HG03520 (cell line): ENCODE data around the gene MED27.

Experiments used
- ATAC-seq: cut with Tn5 transposase; IDR thresholded peaks from one replicate; pipeline ENCODE4 v1.9.1; 2021; ENCODE audit warnings: mild to moderate bottlenecking, moderate library complexity; ENCODE audit not compliant: unreplicated experiment

The MED27 gene

DNA sequence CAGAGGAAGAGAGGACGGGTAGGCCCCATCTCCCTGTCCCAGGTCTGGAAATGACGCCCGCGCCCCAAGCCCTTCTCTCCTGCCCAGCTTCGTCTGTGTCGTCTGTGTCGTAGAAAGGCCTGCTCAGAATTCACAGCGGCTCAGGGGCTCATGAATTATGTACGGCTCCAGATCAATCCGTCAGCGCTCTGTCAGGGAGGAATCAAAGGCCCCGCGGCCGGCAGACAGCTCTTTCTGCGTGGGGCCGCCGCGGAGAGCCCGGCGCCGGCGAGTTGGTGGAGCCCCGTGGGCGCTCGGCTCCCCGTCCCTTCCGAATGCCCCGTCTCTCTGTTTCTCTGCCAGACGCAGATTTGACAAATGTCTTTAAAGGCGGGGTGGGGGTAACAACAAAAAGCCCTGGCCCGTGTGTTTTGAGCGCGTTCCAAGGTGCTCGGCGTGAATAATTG is 255.9 kb downstream of the MED27 start:
- ATAC-seq = no peak

DNA sequence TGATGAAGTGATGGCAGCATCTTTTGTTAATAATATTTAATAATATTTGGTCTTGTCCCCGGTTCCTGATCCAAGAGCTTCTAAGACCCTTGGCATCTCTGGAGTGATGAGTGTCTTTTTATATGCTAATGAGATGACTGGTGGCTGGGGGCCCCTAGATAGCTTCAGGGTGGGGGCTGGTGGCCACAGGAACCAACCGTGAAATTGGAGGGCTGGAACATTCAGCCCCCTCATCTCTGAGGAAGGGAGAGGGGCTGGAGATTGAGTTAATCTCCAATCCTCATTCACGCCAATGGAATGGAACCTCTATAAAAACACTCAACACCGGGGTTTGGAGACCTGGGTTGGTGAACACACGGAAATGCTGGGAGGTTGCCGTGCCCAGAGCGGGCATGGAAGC is 261.6 kb downstream of the MED27 start:
- ATAC-seq = no peak

DNA sequence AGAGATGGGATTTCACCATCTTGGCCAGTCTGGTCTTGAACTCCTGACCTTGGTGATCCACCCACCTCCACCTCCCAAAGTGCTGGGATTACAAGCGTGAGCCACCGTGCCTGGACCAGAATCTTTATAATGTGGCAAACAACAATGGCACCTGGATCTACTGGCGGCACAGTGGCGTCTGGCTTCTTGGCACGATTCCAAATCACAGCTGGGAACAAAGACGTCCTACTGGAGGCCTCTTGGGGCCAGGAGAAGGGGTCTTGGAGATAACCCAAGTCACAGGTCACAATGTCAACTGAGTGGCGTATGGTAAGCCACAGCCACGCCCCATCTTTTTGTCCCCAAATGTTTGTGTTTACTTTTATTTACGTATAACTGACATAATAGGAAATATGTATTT is 262.0 kb downstream of the MED27 start:
- ATAC-seq = no peak

DNA sequence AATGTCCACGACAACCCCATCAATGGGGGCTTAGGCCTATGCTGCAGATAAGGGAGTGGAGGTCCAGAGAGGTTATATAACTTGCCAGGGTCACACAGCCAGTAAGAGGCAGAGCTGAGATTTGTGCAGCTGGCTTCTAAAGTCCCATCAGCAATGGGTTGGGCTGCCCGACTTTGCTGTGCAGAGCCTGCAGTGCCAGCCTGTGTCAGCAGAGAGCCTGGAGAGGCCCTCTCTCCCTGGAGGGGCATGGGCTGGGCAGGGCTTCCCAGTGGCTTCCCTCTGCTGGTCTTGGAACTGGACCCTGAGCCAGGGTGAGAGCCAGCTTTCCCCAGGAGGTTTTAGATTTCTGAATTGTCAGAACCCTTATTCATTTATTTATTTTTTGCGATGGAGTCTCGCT is 262.6 kb downstream of the MED27 start:
- no peak for ATAC-seq

DNA sequence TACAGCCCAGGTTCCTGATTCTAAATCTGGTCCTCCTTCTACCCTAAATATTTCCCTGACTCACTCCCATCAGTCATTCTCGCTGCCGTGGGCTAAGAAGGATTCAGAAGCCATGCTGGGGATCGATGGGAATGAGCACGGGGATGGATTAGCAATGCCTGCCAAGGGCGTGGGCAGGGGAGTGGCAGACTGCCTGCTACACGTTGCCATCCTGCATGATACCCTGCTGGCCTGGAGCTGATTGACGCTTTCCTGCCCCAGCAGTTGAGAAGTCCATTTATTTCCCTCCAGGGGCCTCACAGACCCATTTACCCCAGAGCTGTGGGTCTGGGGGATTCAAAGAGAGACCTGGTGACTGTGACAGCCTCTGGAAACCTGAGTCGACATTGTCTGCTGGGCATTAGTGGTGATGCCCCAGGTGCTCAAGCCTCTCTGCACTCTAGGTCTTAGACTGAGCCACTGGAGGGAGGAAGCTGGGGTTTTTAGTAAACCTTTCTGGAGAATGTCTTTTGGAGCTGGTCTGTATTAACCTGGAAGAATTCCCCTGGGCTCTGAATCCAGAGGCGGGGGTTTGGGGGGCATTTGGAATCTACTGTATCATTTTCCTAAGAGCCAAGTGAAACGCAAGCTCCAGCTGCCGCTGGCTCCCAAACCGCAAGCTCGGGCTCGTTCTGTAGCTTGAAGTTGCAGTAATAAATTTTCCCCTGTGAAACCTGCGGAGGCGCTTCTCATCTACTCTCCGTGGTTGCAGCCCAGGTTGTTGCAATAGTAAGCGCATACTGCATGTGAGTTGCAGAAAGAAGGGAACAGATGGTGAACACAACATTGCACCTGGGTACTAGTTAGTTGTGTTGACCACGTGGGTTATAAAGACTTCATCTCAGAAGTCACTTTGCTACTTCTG is 263.4 kb downstream of the MED27 start:
- no peak for ATAC-seq

DNA sequence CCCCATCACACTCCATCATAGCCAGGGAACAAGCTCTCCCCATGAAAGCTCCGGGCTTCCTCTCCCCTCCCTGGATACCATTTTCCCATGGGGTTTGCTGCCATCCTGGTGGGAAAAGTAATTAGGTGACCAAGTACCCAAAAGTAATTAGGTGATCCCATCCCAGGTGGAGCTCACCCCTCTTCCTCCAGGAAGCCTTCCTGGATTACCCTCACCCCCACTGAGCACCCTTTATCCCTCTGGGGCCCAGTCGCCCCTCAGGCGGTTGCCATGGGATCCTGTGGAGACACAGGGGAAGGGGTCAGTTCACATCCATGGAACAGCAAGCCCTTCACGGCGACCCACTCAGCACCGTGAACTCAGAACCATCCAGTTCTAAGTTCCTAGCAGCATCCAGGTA is 265.0 kb downstream of the MED27 start:
- ATAC-seq = no peak

DNA sequence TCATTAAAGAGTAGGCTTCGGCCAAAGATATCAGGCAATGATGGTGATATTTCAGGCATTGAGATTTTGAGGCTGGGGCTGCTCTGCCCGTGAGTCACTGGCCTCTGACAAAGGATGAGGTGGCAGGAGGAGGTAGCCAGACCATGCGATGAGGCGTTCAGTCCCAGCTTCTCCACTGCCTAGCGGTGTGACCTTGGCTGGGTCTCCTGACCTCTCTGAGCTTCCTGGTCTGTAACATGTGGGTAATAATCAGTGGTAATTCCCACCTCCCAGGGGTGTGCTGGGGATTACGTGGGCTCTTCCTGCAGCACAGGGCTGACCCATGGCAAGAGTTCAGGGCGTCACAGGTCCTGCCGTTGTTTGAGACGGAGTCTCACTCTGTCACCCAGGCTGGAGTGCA is 266.6 kb downstream of the MED27 start:
- no peak for ATAC-seq

DNA sequence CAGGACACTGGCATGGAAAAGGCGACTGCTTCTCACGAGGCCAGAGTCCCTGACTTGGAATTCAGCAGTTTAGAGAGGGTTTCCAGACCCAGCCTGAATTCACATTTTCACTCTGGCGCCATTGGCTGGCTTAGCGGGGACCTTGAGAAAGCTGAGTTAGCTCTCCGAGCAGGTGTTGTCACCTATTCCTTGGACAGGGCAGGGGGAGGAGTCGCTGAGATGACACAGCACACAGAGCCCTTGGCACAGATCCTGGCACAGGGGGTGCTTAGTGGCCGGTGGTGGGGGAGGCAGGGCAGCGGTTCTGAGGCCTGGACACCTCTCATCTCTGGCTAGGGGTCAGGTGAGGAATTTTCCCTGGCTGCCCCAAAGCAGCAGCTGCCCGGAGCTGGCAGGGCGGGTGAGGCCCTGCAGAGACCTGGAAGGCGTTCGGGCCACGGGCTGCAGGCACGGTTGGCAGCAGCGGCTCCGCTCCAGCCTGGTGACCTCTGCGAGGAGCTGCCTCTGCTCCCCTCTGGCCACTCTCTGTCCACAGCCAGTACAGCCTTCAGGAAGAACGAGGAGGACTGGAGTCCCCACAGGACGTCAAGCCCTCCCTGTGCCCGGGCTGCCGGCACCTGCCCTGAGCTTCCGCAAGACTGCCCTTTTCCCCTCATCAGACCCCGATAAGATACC is 267.4 kb downstream of the MED27 start:
- no peak for ATAC-seq

DNA sequence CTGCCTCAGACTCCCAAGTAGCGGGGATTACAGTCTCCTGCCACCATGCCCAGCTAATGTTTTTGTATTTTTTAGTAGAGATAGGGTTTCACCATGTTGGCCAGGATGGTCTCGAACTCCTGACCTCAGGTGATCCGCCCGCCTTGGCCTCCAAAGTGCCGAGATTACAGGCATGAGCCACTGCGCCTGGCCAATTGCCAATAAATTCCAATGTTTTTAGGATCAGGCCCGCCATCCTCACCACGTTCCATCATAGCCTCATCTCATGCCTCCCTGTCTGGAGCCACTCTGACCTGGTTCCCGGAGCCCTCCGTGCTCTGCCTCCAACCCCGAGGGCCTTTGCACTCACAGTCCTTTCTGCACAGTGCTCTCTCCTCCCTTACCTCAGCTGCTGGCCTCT is 268.3 kb downstream of the MED27 start:
- no peak for ATAC-seq

DNA sequence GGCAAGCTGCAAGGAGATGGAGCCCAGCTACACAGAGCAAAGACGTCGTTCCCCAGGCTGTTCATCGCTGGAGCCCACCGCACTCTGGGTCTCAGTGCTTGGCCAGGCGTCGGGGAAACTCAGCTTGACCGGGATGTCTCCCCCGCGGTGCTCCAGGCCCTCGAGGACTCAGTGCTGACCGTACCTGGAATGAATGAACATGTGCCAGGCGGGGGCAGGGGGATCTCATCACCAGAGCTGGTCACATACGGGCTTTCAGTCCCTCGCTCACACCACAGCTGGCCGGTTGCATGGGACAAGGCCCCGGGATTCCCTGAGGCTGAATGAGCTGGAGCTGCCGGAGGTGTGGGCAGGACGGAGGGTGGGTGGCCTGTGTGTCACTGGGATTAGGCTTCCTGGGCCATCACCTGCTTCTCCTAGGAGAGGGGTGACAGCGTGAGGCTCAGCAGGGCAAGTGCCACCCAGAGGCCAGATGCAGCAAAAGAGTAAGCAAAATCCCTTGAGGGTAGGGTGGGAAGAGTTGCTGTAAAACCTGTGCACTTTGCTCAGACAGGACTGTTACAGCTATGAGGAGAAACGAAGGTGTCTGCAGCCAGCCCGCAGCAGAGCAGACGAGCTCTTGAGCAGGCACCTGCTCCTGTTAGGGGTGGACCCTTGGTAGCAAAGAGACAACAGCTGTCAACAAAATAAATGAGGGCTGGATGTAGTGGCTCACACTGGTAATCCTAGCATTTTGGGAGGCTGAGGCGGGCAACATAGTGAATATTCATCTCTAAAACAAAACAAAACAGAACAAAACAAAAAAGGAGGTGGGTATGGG is 269.1 kb downstream of the MED27 start:
- no peak for ATAC-seq
